Keratinocyte (primary cell): ENCODE measurements around the gene DYNLRB1. TPM values are rescaled to one million over a fixed set of nuclear protein-coding genes. Genes with fewer than 3 reads are reported as not detected.

Experiments used
- DNase-seq: peaks from one replicate; pipeline ENCODE4 v3.0.0-alpha.2; 2011; ENCODE audit warnings: low read depth, missing footprints, low spot score
- FAIRE-seq: peaks from 2 replicates; lab custom pipeline; 2011; peaks lifted over from hg19 to GRCh38; lab: Jason Lieb, UNC
- H2AFZ ChIP-seq: 2 replicates; pipeline ENCODE4 v1.6.0; 2012; ENCODE audit warnings: low read length, control low read depth, inconsistent platforms; ENCODE audit not compliant: control insufficient read depth
- H3K27ac ChIP-seq: 2 replicates; pipeline ENCODE4 v1.5.1; 2011; ENCODE audit warnings: low read length; ENCODE audit not compliant: control insufficient read depth, insufficient read depth
- H3K27me3 ChIP-seq: 3 replicates; pipeline ENCODE4 v1.6.0; 2011; ENCODE audit warnings: low read length; ENCODE audit not compliant: control insufficient read depth, insufficient read depth; ENCODE audit errors: extremely low read depth
- H3K36me3 ChIP-seq, 2 experiments: 2 replicates in 1 of 2; 3 replicates in 1 of 2; pipeline ENCODE4 v1.5.1; 2011; ENCODE audit warnings: low read length in 2 of 2, mild to moderate bottlenecking in 1 of 2; ENCODE audit not compliant: control insufficient read depth in 2 of 2, insufficient read depth in 2 of 2; ENCODE audit errors: extremely low read depth in 1 of 2
- H3K4me1 ChIP-seq: 3 replicates; pipeline ENCODE4 v1.5.1; 2011; ENCODE audit warnings: low read length; ENCODE audit not compliant: control insufficient read depth, insufficient read depth; ENCODE audit errors: extremely low read depth
- H3K4me2 ChIP-seq: 3 replicates; pipeline ENCODE4 v1.6.0; 2011; ENCODE audit warnings: low read depth, low read length; ENCODE audit not compliant: control insufficient read depth, insufficient read depth; ENCODE audit errors: extremely low read depth
- H3K4me3 ChIP-seq, 3 experiments: fragments of 200-600 bp in 1 of 3; sonication (generic) in 1 of 3; 2 replicates in 2 of 3; 3 replicates in 1 of 3; pipeline ENCODE4 v1.5.1; 2011 to 2016; ENCODE audit warnings: low read length in 3 of 3, mild to moderate bottlenecking in 3 of 3, control low read depth in 2 of 3, inconsistent platforms in 1 of 3, low read depth in 1 of 3, mixed read lengths in 1 of 3, mixed run types in 1 of 3, moderate library complexity in 1 of 3; ENCODE audit not compliant: control insufficient read depth in 2 of 3, insufficient read depth in 2 of 3; ENCODE audit errors: extremely low read depth in 1 of 3
- H3K79me2 ChIP-seq: 2 replicates; pipeline ENCODE4 v1.6.0; 2012; ENCODE audit warnings: low read length; ENCODE audit not compliant: control insufficient read depth, insufficient read depth
- H3K9ac ChIP-seq: 3 replicates; pipeline ENCODE4 v1.6.0; 2011; ENCODE audit warnings: low read length; ENCODE audit not compliant: control insufficient read depth, insufficient read depth; ENCODE audit errors: extremely low read depth
- H3K9me1 ChIP-seq: 3 replicates; pipeline ENCODE4 v1.6.0; 2011; ENCODE audit warnings: low read length; ENCODE audit not compliant: control insufficient read depth, insufficient read depth; ENCODE audit errors: extremely low read depth
- H3K9me3 ChIP-seq: 2 replicates; pipeline ENCODE4 v1.5.1; 2012; ENCODE audit warnings: low read depth, low read length; ENCODE audit not compliant: control insufficient read depth
- H4K20me1 ChIP-seq: 3 replicates; pipeline ENCODE4 v1.6.0; 2011; ENCODE audit warnings: low read length; ENCODE audit not compliant: control insufficient read depth, insufficient read depth; ENCODE audit errors: extremely low read depth
- EZH2 ChIP-seq: IDR thresholded peaks from one replicate; pipeline ENCODE4 v1.6.1; 2012; ENCODE audit warnings: inconsistent platforms, mild to moderate bottlenecking, low read length, moderate library complexity
- dilution Hi-C: fragments of 300-500 bp; cut with MboI; formaldehyde crosslinking; loops from one replicate; pipeline ENCODE4 v1.7.0; 2020; ENCODE audit warnings: low sequenced_read_pairs; ENCODE audit not compliant: extremely low pct_ligation_motif_present
- polyA plus RNA-seq, 5 experiments: library from polyadenylated mRNA; depleted of rRNA in 3 of 5; stranded (reverse) in 3 of 5; stranded (forward) in 1 of 5; unstranded in 1 of 5; fragments of >200 nt; gene quantifications; 1 replicate in 1 of 5; 2 replicates in 3 of 5; 3 replicates in 1 of 5; pipeline versions ENCODE4 v1.2.1 to v1.2.3, GENCODE V29; 2011 to 2012; ENCODE audit warnings: missing spikeins in 2 of 5, low read depth in 1 of 5, low replicate concordance in 1 of 5
- TF ChIP-seq, protein P1 (sequence below), 3 experiments: IDR thresholded peaks in 1 of 3; conservative IDR thresholded peaks in 1 of 3; optimal IDR thresholded peaks in 1 of 3; 2 replicates in 2 of 3; 3 replicates in 1 of 3; pipeline versions ENCODE3 to v1.5.1; 2011; ENCODE audit warnings: low read length in 3 of 3, mild to moderate bottlenecking in 3 of 3, moderate library complexity in 2 of 3, control low read depth in 1 of 3, inconsistent platforms in 1 of 3; ENCODE audit not compliant: insufficient read depth in 2 of 3; ENCODE audit errors: extremely low read depth in 1 of 3

Gene DYNLRB1
- polyA plus RNA-seq, 1 donor (not counting 4 experiments of a cell fraction or from before 2014, with no cell fraction given) = 156 TPM

DNA sequence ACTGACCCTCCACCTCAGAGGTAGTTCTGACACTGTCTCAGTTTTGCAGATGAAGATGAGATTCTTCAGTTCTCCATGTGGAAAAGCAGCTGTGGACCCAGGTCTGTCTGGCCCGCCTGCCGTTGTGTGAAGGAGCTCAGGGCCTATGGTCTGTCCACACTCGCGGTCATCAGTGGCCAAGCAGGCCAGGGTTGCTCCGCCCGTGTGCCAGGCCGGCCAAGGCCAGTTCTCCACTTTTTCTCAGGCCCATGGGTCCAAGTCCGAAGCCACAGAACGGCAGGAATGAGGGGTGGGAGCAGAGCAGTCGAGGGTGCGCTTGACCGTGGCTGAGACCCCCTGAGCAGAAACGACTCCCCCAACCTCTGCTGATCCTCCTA is 33.7 kb downstream of the DYNLRB1 start:
- Histone ChIP-seq H3K9me3 (no peaks in the 10 kb centered on the region), H3K27me3 (no peaks in the 10 kb centered on the region), H3K9me1 (no peaks in the 10 kb centered on the region), H3K36me3 (no peaks in the 10 kb centered on the region), H4K20me1 (no peaks in the 10 kb centered on the region), H2AFZ (no peak overlapping the region), H3K79me2 (no peaks in the 10 kb centered on the region), H3K4me1 (peaks cover 3% of the 10 kb centered on the region), H3K27ac (no peak overlapping the region), H3K4me3 (no peak overlapping the region), H3K4me2 (no peak overlapping the region), H3K9ac (no peak overlapping the region)
- TF ChIP-seq EZH2 = no peak
- TF ChIP-seq, protein P1, sequence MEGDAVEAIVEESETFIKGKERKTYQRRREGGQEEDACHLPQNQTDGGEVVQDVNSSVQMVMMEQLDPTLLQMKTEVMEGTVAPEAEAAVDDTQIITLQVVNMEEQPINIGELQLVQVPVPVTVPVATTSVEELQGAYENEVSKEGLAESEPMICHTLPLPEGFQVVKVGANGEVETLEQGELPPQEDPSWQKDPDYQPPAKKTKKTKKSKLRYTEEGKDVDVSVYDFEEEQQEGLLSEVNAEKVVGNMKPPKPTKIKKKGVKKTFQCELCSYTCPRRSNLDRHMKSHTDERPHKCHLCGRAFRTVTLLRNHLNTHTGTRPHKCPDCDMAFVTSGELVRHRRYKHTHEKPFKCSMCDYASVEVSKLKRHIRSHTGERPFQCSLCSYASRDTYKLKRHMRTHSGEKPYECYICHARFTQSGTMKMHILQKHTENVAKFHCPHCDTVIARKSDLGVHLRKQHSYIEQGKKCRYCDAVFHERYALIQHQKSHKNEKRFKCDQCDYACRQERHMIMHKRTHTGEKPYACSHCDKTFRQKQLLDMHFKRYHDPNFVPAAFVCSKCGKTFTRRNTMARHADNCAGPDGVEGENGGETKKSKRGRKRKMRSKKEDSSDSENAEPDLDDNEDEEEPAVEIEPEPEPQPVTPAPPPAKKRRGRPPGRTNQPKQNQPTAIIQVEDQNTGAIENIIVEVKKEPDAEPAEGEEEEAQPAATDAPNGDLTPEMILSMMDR (optimal IDR thresholded peaks at IDR 0.05 in 1 of 3, IDR thresholded peaks at IDR 0.05 in 1 of 3, conservative IDR thresholded peaks at IDR 0.05 in 1 of 3; ENCODE audit: extremely low read depth in 1 of 3, insufficient read depth in 2 of 3, low read length in 3 of 3) = no peak
- no peak for DNase-seq
- dilution Hi-C loops = no loop called here
- FAIRE-seq = no peak

- Histone ChIP-seq H2AFZ (no peak overlapping the region), H3K4me3 (no peak overlapping the region), H3K27me3 (no peaks in the 10 kb centered on the region), H3K79me2 (no peaks in the 10 kb centered on the region), H3K9me1 (no peaks in the 10 kb centered on the region), H3K4me1 (peaks cover 3% of the 10 kb centered on the region), H3K4me2 (no peak overlapping the region), H3K36me3 (no peaks in the 10 kb centered on the region), H3K9me3 (no peaks in the 10 kb centered on the region), H3K27ac (no peak overlapping the region), H3K9ac (no peak overlapping the region), H4K20me1 (no peaks in the 10 kb centered on the region)
- dilution Hi-C loops = no loop called here
- FAIRE-seq (no peak), DNase-seq (no peak)
- TF ChIP-seq, protein P1 (optimal IDR thresholded peaks at IDR 0.05 in 1 of 3, IDR thresholded peaks at IDR 0.05 in 1 of 3, conservative IDR thresholded peaks at IDR 0.05 in 1 of 3; ENCODE audit: extremely low read depth in 1 of 3, insufficient read depth in 2 of 3, low read length in 3 of 3) = no peak
- no peak for TF ChIP-seq EZH2
Measured at GRCh38 chr20:34552569-34552968, 36.3 kb downstream of the DYNLRB1 start.
